ENCODE results near the gene UBE3B. TPM values are rescaled to one million over a fixed set of nuclear protein-coding genes. Genes with fewer than 3 reads are reported as not detected.

Gene UBE3B
- total RNA-seq, 6 experiments from 2014 or later, result 41.3 to 43.6 (median 43.1) TPM

DNA sequence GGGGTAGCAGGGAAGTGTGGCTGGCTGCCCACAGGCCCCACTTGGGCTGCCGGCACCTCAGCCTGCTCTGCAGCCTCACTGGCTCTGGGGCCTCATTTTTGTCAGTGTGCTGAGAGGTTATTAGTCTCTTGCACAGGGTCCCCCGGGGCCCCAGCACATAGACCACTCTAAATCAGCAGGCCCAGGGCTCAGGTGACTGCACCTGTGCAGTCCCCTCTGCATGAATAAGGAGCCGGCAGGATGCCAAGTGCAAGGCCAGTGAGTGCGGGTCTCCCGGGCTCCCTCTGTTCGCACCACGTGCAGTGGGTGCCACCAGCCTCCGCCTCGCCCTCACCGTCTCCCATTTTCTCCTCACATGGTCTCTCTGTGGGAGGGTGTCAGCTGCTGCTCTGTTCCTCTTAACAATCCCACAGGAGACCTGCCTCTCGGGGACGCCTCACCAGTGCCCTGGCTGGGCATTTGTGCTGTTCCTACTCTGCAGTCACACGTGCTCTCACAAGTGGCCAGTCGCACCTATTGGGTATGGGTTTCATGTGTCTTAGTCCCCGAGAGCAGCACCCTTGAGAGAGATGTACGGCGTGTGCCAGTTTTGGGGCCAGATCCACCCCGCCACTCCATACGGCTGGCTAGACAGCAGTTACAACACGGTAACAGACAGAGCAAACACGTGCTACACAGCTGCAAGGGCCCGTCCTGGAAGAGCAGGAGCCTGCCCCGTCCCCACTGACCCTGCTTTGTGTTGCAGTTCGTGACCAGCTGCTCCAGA is 55.5 kb downstream of the UBE3B start:
- TF ChIP-seq, protein P1, sequence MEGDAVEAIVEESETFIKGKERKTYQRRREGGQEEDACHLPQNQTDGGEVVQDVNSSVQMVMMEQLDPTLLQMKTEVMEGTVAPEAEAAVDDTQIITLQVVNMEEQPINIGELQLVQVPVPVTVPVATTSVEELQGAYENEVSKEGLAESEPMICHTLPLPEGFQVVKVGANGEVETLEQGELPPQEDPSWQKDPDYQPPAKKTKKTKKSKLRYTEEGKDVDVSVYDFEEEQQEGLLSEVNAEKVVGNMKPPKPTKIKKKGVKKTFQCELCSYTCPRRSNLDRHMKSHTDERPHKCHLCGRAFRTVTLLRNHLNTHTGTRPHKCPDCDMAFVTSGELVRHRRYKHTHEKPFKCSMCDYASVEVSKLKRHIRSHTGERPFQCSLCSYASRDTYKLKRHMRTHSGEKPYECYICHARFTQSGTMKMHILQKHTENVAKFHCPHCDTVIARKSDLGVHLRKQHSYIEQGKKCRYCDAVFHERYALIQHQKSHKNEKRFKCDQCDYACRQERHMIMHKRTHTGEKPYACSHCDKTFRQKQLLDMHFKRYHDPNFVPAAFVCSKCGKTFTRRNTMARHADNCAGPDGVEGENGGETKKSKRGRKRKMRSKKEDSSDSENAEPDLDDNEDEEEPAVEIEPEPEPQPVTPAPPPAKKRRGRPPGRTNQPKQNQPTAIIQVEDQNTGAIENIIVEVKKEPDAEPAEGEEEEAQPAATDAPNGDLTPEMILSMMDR (IDR thresholded peaks at IDR 0.05), result no peak
- H3K9me3 Mint-ChIP-seq, result no peaks in the 10 kb centered on the region
- H3K27ac Mint-ChIP-seq, result no peak overlapping the region
- H3K4me3 Mint-ChIP-seq, result no peak overlapping the region
- DNase-seq, result no peak
- peaks cover 5% of the 10 kb centered on the region; the same call in 1 of the 2 replicates for H3K36me3 Mint-ChIP-seq (ENCODE audit: low read depth)
- peaks cover 1% of the 10 kb centered on the region for H3K27me3 Mint-ChIP-seq (ENCODE audit: insufficient read depth)
- H3K4me1 Mint-ChIP-seq (ENCODE audit: low read depth), result no peaks in the 10 kb centered on the region

DNA sequence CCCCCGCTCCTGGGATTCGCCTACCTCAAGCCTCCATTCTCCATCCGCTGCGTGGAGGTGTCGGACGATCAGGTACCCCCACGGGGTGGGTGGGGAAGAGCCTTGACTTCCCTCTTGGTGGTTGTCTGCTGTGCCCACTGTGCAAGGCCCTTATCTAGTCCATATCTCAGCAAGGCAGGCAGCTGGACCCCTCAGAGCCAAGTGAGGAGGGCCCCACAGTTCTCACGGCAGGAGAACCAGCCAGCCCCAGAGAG is 56.0 kb downstream of the UBE3B start:
- no peaks in the 10 kb centered on the region for H3K4me1 Mint-ChIP-seq (ENCODE audit: low read depth)
- TF ChIP-seq, protein P1 (IDR thresholded peaks at IDR 0.05), result no peak
- H3K4me3 Mint-ChIP-seq, result no peak overlapping the region

DNA sequence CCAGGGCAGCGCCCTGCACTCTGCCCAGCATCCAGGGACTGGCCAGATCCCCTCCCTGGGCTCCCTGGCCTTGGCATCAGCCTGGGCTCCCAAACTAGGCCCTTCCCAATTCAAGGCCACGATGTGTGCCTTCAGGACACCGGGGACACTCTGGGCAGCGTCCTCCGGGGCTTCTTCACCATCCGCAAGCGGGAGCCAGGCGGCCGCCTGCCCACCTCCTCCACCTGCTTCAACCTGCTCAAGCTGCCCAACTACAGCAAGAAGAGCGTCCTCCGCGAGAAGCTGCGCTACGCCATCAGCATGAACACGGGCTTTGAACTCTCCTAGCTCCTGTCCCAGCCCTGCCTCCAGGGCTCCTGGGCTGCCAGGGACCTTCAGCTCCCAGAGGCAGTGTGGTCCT is 57.0 kb downstream of the UBE3B start:
- TF ChIP-seq, protein P1 (IDR thresholded peaks at IDR 0.05), result no peak

More for the DNA sequence above, 56.0 kb downstream of the UBE3B start:
- H3K27ac Mint-ChIP-seq, result no peak overlapping the region
- H3K9me3 Mint-ChIP-seq, result no peaks in the 10 kb centered on the region
- H3K36me3 Mint-ChIP-seq (ENCODE audit: low read depth), result peaks cover 5% of the 10 kb centered on the region; the same call in 1 of the 2 replicates
- no peak for DNase-seq
- peaks cover 1% of the 10 kb centered on the region for H3K27me3 Mint-ChIP-seq (ENCODE audit: insufficient read depth)

DNA sequence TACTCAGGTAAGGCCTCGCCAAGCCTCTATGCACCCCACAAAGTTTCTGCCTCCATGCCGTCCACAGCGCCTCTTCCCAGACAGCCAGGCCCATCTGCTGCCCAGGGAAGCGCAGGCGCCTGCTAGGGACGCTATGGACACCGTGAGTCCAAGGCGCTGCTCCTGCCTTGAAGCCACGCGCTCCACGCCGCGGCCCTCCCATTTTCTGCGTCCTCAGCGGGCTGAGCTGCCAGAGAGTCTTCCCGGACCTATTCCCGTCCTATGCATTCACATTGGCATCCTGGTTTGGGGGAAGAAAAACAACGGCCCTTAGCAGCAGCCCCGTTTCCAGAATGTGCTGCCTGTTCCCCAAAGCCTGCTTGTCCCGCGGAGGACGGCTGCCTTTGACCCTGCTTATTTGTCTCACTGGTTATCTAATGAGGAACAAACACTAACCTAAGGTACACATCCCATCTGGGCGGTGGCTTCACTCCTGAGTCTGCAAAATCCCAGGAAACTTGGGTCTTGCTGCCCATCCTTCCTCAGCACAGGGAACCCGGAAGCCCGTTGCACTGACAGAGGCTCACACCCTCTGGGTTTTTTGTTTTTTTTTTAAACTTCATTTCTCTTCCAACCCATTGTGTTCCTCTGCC is 57.9 kb downstream of the UBE3B start:
- no peak for DNase-seq
- Mint-ChIP-seq H3K36me3 (ENCODE audit: low read depth) (no peaks in the 10 kb centered on the region; the same call in 1 of the 2 replicates), H3K4me1 (ENCODE audit: low read depth) (peaks cover 12% of the 10 kb centered on the region), H3K9me3 (no peaks in the 10 kb centered on the region), H3K27ac (no peak overlapping the region), H3K27me3 (ENCODE audit: insufficient read depth) (peaks cover 4% of the 10 kb centered on the region), H3K4me3 (no peak overlapping the region)
- TF ChIP-seq, protein P1 (IDR thresholded peaks at IDR 0.05), result no peak

More for the DNA sequence above, 57.0 kb downstream of the UBE3B start:
- no peak overlapping the region for H3K27ac Mint-ChIP-seq
- peaks cover 6% of the 10 kb centered on the region for H3K4me1 Mint-ChIP-seq (ENCODE audit: low read depth)
- H3K4me3 Mint-ChIP-seq, result no peak overlapping the region
- peaks cover 5% of the 10 kb centered on the region; the same call in 1 of the 2 replicates for H3K36me3 Mint-ChIP-seq (ENCODE audit: low read depth)
- H3K9me3 Mint-ChIP-seq, result no peaks in the 10 kb centered on the region
- peaks cover 4% of the 10 kb centered on the region for H3K27me3 Mint-ChIP-seq (ENCODE audit: insufficient read depth)
- DNase-seq, result no peak

DNA sequence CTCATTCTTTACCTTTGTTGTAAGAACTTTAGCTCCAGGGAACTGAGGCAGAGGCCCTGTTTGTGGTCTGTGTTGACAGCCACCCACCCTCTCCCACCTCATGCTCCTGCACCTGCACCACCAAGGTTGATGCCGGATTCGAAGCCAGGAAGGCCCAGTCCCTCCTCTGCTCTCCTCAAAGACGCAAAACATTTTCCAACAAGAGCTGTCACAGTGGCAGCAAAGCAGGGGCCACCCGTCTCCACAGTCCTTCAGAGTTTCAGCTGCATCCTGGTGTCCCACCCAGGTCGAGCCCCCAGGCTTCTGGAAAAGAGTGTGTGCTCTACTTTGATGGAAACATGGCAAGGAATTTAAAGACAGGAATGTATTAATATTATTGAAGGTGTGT is 58.4 kb downstream of the UBE3B start:
- Mint-ChIP-seq H3K27me3 (ENCODE audit: insufficient read depth) (peaks cover 4% of the 10 kb centered on the region), H3K4me3 (no peak overlapping the region), H3K9me3 (no peaks in the 10 kb centered on the region), H3K4me1 (ENCODE audit: low read depth) (peaks cover 12% of the 10 kb centered on the region), H3K36me3 (ENCODE audit: low read depth) (no peaks in the 10 kb centered on the region; the same call in 1 of the 2 replicates), H3K27ac (no peak overlapping the region)
- TF ChIP-seq, protein P1 (IDR thresholded peaks at IDR 0.05), result no peak
- no peak for DNase-seq

Data from HFFc6 (cell line).